ENCODE measurements around the gene PEX16.
A peak's percentile ranks its signal among the peaks of the same experiment; 100 is the strongest.
"Not testable (repeated sequence)": the region's sequence is repeated elsewhere in the genome, so short reads cannot be mapped to it uniquely, and the experiment has no call there.

PEX16 gene

DNA sequence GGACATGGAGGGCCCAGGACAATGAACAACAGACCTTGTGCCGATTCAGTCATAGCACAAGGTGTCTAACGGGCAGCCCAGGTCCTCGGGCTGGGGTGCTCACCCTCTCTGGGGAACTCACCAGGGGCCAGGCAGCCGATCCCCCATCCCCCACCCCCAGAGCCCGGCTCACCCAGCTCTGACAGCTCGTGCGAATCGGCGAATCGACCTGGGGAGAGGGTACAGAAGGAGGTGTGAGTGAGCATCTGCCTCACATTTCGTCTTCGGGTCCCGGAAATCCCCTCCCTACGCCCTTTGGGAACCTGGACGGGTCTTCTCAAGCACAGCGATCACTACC, 423 bp downstream of the PEX16 start:
- peaks cover 26% of the 10 kb centered on the region for H3K4me1 Mint-ChIP-seq (ENCODE audit: low read depth)
- H3K27me3 Mint-ChIP-seq (ENCODE audit: low read depth) = peaks cover 7% of the 10 kb centered on the region
- peak overlapping the region; percentile 96 for H3K27ac Mint-ChIP-seq
- no peaks in the 10 kb centered on the region for H3K9me3 Mint-ChIP-seq
- H3K36me3 Mint-ChIP-seq (ENCODE audit: low read depth) = peaks cover 15% of the 10 kb centered on the region
- no peak for DNase-seq (ENCODE audit: low spot score)
- peak overlapping the region; percentile 98 for H3K4me3 Mint-ChIP-seq

DNA sequence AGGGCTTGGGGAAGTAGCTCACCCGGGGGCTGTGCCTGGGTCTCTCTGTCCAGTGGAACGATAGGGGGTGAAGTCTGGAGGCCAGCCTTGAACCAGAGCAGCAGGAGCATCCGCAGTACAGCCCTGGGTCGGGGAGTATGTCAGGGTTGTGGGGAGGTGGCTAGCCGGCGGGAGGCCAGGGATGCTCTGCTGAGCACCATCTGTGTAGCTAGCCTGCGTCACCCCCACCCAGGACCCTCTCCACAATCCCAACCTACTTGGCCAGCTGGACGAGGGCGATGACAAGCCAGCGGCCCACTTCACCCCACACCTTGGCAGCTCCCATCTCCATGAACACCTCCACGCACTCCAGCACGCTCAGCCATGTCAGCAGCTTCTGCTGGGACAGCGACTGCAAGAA, 2.2 kb downstream of the PEX16 start:
- H3K36me3 Mint-ChIP-seq (ENCODE audit: low read depth) = peaks cover 24% of the 10 kb centered on the region
- no peak for DNase-seq (ENCODE audit: low spot score)
- H3K4me1 Mint-ChIP-seq (ENCODE audit: low read depth) = peaks cover 24% of the 10 kb centered on the region
- H3K27ac Mint-ChIP-seq = no peak overlapping the region
- H3K9me3 Mint-ChIP-seq = no peaks in the 10 kb centered on the region
- no peaks in the 10 kb centered on the region for H3K27me3 Mint-ChIP-seq (ENCODE audit: low read depth)
- H3K4me3 Mint-ChIP-seq = peak overlapping the region; percentile 9

DNA sequence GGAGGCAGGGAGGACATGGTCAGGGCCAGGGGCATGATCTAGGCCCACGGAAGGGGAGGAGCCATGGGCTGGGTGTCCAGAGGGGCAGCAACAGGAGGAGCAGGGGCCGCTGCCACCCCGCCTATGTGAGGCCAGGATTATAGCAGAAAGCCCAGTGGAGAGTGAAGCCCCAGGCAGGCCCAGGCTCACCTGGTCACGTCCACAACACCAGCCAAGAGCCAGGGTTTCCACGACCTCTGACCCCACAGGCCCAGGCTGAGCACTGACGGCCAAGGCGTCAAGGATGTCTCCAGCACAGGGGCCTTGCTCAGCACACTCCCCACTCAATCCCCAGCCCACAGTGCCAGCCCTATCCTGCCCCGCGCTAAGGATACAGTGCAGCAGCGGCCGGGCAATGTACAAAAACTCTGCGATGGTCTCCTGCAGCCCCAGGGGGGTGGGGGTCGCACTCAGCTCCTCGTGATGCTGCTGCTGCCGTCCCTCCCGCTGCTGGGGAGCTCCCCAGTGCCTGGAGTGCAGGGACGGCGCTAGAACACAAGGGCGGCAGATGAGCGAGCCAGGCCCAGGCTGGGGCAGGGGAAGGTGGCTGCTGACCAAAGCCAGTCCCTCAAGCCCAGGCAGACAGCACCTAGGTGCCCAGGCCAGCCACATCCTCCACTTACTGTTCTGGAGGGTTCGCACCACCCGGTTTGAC, 3.6 kb downstream of the PEX16 start:
- H3K36me3 Mint-ChIP-seq (ENCODE audit: low read depth) = peaks cover 24% of the 10 kb centered on the region
- no peak for DNase-seq (ENCODE audit: low spot score)
- no peak overlapping the region for H3K4me3 Mint-ChIP-seq
- H3K27ac Mint-ChIP-seq = no peak overlapping the region
- no peaks in the 10 kb centered on the region for H3K27me3 Mint-ChIP-seq (ENCODE audit: low read depth)
- no peaks in the 10 kb centered on the region for H3K9me3 Mint-ChIP-seq
- H3K4me1 Mint-ChIP-seq (ENCODE audit: low read depth) = peaks cover 17% of the 10 kb centered on the region

DNA sequence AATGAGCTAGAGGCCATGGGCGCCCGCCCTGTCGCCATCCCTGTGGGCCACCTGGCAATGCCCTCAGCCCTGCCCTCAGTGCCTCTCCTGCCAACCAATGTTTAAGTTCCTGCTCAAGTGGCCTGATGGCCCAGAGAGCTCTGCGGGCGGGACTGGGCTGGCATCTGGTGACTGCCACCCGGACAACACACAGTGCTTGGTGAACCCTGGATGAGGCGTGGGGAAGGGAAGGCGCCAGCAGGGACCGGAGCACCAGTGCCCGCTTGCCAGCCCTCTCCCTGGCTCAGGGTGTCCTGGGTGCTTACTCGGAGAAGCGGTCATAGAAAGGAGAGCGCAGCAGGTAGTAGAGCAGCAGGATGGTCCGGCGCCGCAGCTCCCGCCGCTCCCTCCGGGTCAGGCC, 4.2 kb downstream of the PEX16 start:
- H3K4me1 Mint-ChIP-seq (ENCODE audit: low read depth) = peaks cover 12% of the 10 kb centered on the region
- DNase-seq (ENCODE audit: low spot score) = no peak
- no peak overlapping the region for H3K27ac Mint-ChIP-seq
- H3K4me3 Mint-ChIP-seq = no peak overlapping the region
- no peaks in the 10 kb centered on the region for H3K9me3 Mint-ChIP-seq
- no peaks in the 10 kb centered on the region for H3K27me3 Mint-ChIP-seq (ENCODE audit: low read depth)
- H3K36me3 Mint-ChIP-seq (ENCODE audit: low read depth) = peaks cover 24% of the 10 kb centered on the region

DNA sequence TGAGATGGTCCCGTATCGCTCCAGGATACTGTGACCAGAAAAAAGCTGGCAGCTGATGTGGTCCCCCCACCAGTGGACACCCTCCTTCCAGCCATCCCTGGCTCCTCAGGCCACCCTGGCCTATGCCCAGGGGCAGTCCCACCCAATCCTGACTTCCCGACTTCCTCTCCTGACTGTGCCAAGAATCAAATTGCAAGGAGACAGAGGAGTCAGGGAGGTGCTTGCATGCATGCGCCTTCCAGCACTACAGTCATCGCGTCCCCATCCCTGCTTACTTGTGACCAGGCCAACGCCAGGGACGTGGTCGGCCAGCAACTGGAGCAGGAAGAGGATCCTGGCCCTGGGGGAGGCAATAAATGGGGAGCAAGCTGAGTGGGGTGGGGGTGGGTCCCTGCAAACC, 7.1 kb downstream of the PEX16 start:
- DNase-seq (ENCODE audit: low spot score) = no peak
- Mint-ChIP-seq H3K27ac (no peak overlapping the region), H3K9me3 (no peaks in the 10 kb centered on the region), H3K4me1 (ENCODE audit: low read depth) (peaks cover 2% of the 10 kb centered on the region), H3K4me3 (no peak overlapping the region), H3K27me3 (ENCODE audit: low read depth) (no peaks in the 10 kb centered on the region), H3K36me3 (ENCODE audit: low read depth) (peaks cover 16% of the 10 kb centered on the region)

DNA sequence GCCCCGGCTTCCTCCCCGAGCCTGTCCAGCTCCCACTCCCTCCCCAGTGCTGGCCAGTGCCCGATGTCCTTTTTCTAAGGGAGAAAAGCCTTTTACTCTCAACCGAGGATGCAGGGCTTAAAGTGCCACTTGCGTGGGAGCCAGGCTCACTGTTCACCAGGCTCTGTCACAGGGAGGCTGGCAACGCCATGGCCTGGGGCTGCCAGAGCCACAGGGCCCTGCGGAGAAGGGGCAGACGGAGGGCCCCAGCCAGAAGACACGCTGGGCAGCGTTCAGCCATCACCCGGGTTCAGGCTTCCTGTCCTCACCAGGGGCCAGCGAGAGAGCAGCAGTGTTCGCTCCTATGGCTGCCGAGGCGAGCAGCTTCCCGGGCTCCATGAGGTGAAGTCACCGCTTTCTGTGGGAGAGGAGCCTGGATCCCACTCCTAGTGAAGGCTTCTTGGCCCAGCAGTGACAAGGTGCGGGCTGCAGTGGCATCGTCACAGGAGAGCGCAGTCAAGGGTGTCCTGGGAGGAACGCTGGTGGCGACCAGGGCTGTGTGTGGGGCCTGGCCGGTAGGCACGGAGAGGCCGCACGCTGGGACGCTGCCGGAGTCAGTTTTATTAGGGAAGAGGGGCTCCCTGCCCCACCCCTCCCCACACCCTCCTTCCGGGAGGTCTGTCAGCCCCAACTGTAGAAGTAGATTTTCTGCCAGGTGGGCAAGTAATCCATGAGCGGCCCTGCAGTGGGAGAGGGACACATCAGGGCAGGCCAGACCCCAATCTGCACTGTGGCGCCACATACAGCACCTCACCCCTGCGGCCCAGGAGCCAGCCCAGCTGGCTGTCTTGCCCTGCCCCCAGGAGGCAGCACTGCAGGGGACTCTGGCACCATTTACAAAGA, 7.8 kb downstream of the PEX16 start:
- Mint-ChIP-seq H3K36me3 (ENCODE audit: low read depth) (peaks cover 15% of the 10 kb centered on the region), H3K4me1 (ENCODE audit: low read depth) (peaks cover 2% of the 10 kb centered on the region), H3K4me3 (no peak overlapping the region), H3K27ac (no peak overlapping the region), H3K27me3 (ENCODE audit: low read depth) (no peaks in the 10 kb centered on the region), H3K9me3 (no peaks in the 10 kb centered on the region)
- no peak for DNase-seq (ENCODE audit: low spot score)

DNA sequence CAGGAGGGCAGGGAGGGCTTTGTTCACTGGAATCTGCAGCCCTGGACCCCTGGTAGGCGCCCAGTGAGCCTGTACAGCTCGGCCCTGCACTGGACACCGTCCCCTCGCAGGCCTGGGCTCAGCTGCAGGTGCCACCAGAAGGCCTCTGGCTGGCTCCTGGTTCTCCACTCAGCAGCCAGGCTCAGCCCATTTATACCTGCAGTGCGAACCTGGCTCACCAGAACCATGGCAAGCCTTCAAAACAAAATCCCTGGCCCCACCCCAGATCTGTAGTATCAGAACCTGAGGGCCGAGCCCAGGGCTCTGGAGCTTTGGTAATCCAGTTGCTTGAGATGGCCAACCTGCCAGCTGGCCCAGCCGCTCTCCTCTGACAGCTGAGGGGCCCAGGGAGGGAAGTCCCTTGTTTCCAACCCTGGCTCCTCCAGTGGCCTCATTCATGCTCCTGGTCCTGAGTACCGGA, 9.7 kb downstream of the PEX16 start:
- Mint-ChIP-seq H3K36me3 (ENCODE audit: low read depth) (peaks cover 9% of the 10 kb centered on the region), H3K27me3 (ENCODE audit: low read depth) (no peaks in the 10 kb centered on the region), H3K27ac (no peak overlapping the region), H3K4me3 (no peak overlapping the region), H3K9me3 (no peaks in the 10 kb centered on the region), H3K4me1 (ENCODE audit: low read depth) (peaks cover 2% of the 10 kb centered on the region)
- DNase-seq (ENCODE audit: low spot score) = no peak

DNA sequence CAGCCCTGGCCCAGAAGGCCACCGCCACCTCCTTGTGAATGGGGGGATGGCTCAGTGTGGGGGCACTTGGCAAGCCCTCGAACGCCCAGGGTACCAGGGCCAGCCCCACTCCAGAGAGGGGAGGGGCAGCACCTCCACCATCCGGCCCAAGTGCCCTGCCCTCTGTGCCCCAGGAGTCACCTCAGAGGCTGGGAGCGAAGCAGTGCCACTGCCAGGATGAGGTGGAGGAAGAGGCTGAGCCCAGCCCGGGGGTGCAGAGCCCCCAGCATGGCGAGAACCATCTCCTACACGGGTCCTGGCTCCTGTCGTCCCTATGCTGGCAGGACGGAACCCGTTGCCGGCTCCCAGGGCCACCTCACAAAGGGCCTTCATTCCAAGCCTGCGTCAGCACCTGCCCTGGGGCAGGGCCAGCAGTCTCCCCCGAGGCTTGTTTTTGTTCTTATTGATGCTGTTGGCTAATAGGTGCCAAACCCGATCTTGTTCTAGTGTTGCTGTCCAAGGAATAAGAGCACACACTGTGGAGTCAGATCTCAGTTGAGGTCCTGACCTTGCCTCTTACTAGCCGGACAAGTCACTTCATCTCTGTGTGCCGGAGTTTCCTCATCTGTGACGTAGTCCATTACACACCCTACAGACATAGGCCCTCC, 10.6 kb downstream of the PEX16 start, which contains the start of gene FREY1:
Gene FREY1, minus strand, starts transcription at position 307 of the 647 bp plus-strand sequence. Its CDS starts 26 bp downstream, at position 281.
- Mint-ChIP-seq H3K4me1 (ENCODE audit: low read depth) (peaks cover 2% of the 10 kb centered on the region), H3K9me3 (no peaks in the 10 kb centered on the region), H3K27ac (no peak within 1 kb of the TSS), H3K36me3 (ENCODE audit: low read depth) (peaks cover 9% of the 10 kb centered on the region), H3K4me3 (no peak within 1 kb of the TSS), H3K27me3 (ENCODE audit: low read depth) (no peaks in the 10 kb centered on the region)
- no peak for DNase-seq (ENCODE audit: low spot score)

DNA sequence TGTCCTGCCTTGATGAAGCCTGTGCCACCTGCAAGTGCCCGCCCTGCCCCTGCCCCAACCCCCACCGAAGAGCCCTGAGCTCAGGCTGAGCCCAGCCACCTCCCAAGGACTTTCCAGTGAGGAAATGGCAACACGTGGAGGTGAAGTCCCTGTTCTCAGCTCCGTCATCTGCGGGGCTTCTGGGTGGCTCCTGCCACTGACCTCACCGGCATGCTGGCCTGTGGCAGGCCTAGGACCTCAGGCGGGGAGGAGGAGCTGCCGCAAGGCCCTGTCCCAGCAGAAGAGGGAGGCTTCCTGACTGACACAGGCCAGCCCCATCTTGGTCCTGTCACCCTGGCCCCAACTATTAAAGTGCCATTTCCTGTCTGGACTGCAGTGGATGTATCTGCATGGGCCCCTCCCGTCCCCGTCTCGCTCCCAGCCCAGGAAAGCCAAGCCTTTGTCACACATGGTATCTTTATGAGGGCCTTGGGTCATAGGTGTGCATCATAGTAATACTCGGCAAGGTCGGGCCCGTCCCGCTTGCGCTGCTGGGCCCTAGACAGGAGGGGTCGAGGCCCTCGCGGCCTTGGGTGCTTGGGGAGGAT, 11.5 kb downstream of the PEX16 start:
- no peaks in the 10 kb centered on the region for H3K9me3 Mint-ChIP-seq
- DNase-seq (ENCODE audit: low spot score) = no peak
- H3K4me3 Mint-ChIP-seq = no peak overlapping the region
- peaks cover 2% of the 10 kb centered on the region for H3K4me1 Mint-ChIP-seq (ENCODE audit: low read depth)
- H3K36me3 Mint-ChIP-seq (ENCODE audit: low read depth) = peaks cover 6% of the 10 kb centered on the region
- H3K27me3 Mint-ChIP-seq (ENCODE audit: low read depth) = peaks cover 5% of the 10 kb centered on the region
- no peak overlapping the region for H3K27ac Mint-ChIP-seq

DNA sequence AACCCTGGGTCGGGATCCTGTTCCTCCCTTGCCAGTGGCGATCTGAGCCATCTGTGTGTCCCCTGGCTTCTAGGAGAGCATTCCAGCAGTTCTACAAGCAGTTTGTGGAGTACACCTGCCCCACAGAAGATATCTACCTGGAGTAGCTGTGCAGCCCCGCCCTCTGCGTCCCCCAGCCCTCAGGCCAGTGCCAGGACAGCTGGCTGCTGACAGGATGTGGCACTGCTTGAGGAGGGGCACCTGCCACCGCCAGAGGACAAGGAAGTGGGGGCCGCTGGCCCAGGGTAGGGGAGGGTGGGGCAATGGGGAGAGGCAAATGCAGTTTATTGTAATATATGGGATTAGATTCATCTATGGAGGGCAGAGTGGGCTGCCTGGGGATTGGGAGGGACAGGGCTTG, 12.1 kb downstream of the PEX16 start:
- not testable (repeated sequence) for H3K4me1 Mint-ChIP-seq (ENCODE audit: low read depth); H3K9me3 Mint-ChIP-seq; DNase-seq (ENCODE audit: low spot score); H3K27ac Mint-ChIP-seq; H3K4me3 Mint-ChIP-seq; H3K36me3 Mint-ChIP-seq (ENCODE audit: low read depth)
- peaks cover 11% of the 10 kb centered on the region for H3K27me3 Mint-ChIP-seq (ENCODE audit: low read depth)

DNA sequence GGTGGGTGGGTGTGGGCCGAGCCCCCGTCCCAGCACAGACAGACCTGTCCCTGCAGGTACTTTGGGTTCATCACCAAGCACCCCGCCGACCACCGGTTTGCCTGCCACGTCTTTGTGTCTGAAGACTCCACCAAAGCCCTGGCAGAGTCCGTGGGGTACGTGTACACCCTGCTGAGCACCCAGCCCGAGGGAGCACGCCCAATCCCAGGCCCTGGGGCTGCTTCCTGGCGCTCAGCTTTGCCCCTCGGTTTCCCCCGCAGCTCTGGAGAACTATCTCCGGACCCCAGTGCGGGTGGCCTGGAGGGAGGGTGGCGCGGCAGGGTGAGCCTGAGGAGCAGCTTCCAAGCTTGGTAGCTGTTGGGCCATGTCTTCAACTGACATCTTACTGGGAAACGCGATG, 12.6 kb downstream of the PEX16 start:
- Mint-ChIP-seq H3K9me3 (no peaks in the 10 kb centered on the region), H3K36me3 (ENCODE audit: low read depth) (no peaks in the 10 kb centered on the region), H3K27me3 (ENCODE audit: low read depth) (peaks cover 14% of the 10 kb centered on the region), H3K27ac (no peak overlapping the region), H3K4me1 (ENCODE audit: low read depth) (peaks cover 2% of the 10 kb centered on the region), H3K4me3 (no peak overlapping the region)
- no peak for DNase-seq (ENCODE audit: low spot score)

DNA sequence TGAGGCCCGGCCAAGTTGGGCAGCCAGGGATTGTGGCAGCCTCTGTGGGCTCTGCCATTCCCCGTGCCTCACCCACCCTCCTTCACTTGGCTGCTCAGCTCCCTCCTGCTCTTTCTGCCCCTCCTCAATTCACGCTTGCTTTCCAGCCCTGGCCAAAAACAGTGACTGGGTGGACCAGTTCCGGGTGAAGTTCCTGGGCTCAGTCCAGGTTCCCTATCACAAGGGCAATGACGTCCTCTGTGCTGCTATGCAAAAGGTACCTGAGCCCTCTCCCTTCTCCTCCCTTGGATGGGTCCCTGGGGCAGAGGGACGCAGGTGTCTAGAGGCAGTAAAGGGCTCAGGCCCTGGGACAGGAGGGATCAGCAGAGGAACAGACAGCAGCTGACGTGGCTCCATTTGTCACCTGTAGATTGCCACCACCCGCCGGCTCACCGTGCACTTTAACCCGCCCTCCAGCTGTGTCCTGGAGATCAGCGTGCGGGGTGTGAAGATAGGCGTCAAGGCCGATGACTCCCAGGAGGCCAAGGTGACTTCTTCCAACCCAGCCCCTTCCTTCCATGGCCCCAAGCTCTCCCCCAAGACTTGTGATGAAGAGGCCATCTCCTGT, 13.3 kb downstream of the PEX16 start:
- Mint-ChIP-seq H3K27ac (no peak overlapping the region), H3K27me3 (ENCODE audit: low read depth) (peaks cover 15% of the 10 kb centered on the region), H3K9me3 (no peaks in the 10 kb centered on the region), H3K36me3 (ENCODE audit: low read depth) (no peaks in the 10 kb centered on the region), H3K4me1 (ENCODE audit: low read depth) (peaks cover 2% of the 10 kb centered on the region), H3K4me3 (no peak overlapping the region)
- no peak for DNase-seq (ENCODE audit: low spot score)

DNA sequence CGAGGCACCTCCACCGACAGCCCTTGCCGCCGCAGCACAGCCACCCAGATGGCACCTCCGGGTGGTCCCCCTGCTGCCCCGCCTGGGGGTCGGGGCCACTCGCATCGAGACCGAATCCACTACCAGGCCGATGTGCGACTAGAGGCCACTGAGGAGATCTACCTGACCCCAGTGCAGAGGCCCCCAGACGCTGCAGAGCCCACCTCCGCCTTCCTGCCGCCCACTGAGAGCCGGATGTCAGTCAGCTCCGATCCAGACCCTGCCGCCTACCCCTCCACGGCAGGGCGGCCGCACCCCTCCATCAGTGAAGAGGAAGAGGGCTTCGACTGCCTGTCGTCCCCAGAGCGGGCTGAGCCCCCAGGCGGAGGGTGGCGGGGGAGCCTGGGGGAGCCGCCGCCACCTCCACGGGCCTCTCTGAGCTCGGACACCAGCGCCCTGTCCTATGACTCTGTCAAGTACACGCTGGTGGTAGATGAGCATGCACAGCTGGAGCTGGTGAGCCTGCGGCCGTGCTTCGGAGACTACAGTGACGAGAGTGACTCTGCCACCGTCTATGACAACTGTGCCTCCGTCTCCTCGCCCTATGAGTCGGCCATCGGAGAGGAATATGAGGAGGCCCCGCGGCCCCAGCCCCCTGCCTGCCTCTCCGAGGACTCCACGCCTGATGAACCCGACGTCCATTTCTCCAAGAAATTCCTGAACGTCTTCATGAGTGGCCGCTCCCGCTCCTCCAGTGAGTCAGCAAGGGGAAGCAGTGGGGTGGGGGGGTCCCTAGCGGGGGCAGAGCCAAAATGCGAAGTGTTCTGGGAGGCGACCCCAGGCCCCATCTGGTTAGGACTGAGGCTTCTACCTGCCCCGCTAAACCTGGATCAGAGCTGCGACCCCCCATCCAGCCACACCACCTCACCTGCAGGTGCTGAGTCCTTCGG, 15.0 kb downstream of the PEX16 start:
- H3K9me3 Mint-ChIP-seq = no peaks in the 10 kb centered on the region

More for the DNA sequence above, 15.0 kb downstream of the PEX16 start:
- H3K36me3 Mint-ChIP-seq (ENCODE audit: low read depth) = no peaks in the 10 kb centered on the region
- no peak overlapping the region for H3K4me3 Mint-ChIP-seq
- DNase-seq (ENCODE audit: low spot score) = no peak
- peaks cover 25% of the 10 kb centered on the region for H3K27me3 Mint-ChIP-seq (ENCODE audit: low read depth)
- peaks cover 2% of the 10 kb centered on the region for H3K4me1 Mint-ChIP-seq (ENCODE audit: low read depth)
- no peak overlapping the region for H3K27ac Mint-ChIP-seq

All from T-helper 2 cell treated with Interferon-gamma antibody and Interleukin-4, amounts not matched to agents 5 μg/mL and 100 μg/mL, for 36 hours (primary cell).